HuH-7.5 (cell line): ENCODE measurements around the gene TMEM50B.
"Not testable (repeated sequence)": the region's sequence is repeated elsewhere in the genome, so short reads cannot be mapped to it uniquely, and the experiment has no call there.

Experiments used
- DNase-seq: peaks from one replicate; pipeline ENCODE4 v3.0.0; 2011; ENCODE audit warnings: low spot score

Gene TMEM50B

DNA sequence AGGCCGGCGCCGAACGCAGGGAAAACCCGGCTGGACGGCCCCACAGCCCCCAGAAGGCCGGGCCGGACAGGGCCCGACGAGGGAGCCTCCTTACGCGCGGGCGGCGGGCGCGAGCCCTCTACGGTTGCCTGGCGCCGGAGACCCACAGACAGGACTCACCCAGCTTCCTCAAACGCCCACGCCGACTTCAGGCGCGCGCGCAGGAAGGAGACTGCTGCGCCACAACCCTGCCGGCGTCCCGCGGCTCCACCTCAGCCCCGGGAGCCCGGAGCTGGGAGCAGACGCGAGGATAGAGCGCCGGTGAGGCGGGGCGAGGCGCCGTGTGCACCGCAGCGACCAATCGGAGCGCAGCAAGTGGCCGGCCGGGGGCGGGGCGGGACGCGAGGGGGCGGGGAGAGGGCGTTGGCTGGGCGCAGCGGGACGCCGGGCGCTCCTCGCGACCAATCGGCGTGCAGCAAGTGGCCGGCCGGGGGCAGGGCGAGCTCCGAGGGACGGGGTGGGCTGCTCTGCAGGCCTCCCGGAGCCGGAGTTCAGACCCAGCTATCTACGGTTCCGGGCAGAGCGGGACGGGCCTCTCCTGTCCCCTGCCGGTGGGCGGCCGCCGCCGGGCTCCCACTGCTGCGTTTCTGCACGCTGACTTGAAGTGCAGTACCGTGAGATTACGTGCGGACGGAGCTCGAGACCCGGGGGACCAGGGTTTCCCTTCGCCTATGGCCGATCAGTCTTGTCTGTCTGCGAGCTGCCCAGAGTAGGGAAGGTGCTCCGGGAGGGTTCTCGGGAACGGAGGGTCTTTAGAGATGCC, at the start of gene TMEM50B:
Gene TMEM50B (minus strand): TSS at position 296 of the 802 bp plus-strand sequence. CDS start 11,089 bp downstream, outside the sequence.
- peak; percentile 76 for DNase-seq

DNA sequence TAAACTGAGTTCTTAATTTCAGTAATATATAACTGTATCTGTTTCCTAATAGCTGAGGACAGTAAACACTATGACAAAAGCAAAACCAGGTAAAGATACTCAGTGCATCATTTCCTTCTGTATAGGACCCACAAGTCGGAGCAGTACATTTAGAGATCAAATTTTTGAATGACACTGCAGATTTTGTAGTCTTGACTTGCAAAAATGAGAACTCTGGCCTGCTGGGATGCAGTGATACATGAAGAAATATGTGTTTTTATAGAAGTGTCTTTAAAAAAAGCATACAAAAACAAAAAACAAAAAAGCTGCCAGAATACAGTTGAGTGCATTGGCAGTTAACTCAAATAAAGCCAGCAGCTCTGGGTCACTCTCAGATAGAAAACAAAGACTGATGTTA, 43.2 kb upstream of the TMEM50B start:
- no peak for DNase-seq

DNA sequence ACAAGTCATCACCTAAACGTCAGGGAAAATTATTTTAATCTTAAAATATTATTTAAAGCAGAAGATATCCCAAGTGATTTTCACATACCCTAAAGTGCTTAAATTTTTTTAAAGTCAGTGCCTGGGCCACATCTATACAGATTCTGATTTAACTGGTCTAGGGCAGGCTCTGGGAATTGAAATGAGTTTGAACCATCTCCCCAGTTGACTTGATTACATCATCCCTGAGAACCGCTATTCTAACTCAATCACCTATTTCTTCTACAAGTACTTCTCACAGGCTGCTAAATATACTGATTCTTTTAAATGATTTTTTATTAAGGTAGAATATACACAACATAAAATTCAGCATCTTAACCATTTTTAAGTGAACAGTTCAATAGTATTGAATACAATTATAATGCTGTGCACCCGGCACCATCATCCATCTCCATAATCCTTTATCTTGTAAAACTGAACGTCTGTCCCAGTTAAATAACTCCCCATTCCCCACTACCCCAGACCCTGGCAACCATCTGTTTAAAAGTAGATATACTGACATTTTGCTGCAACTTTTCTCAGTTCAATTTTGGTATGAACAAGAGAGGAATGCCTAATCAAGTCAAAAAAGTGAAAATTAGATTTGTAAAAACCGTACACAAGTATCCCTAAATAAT, 42.7 kb upstream of the TMEM50B start:
- DNase-seq: no peak

DNA sequence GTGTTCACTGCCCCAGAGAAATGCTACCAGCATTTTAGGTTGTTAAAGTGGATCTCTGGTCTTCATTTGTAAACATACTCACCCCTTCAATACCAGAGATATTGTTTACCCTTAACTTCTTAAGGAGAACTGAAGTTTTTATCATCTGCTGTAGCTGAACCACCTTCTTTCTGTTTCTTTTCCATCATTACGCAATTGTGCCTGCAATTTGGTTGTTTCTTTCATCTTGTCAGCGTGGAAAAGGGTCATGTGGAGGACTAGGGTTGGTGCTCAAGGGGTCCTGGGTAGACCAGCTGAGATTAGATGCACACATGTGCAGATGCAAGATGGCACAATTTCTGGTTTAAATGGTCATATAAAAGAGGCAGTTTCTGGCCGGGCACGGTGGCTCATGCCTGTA, 39.1 kb upstream of the TMEM50B start:
- no peak for DNase-seq

DNA sequence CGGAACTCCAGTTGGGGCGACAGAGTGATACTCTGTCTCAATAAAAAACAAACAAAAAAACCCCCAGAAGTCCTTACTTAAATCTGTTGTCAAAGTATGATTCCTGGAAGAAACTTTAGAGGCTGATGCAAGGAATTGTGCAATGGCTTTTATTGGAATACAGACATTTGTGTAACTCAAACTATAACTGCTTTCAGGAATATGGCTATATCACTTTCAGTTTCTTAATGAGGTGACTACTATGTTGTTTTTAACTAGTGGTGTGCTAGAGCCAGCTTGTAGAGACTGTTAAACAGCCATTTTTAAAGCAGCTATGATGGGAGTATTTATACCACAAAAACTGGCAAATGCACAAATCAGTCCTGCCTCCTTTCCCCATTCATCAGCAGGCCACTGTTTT, 34.5 kb upstream of the TMEM50B start:
- DNase-seq: no peak

DNA sequence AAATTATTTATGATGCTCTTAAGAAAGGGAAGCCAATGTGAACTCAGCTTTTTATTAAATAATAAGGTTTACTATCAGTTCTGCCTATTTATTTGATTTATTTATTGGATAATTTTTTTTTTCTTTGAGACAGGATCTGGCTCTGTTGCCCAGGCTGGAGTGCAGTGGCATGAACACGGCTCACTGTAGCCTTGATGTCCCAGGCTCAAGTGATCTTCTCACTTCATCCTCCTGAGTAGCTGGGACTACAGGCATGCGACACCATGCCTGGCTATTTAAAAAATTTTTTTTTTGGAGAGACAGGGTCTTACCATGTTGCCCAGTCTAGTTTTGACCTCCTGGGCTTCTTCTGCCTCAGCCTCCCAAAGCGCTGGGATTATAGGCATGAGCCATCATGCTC, 32.7 kb upstream of the TMEM50B start:
- DNase-seq: no peak

DNA sequence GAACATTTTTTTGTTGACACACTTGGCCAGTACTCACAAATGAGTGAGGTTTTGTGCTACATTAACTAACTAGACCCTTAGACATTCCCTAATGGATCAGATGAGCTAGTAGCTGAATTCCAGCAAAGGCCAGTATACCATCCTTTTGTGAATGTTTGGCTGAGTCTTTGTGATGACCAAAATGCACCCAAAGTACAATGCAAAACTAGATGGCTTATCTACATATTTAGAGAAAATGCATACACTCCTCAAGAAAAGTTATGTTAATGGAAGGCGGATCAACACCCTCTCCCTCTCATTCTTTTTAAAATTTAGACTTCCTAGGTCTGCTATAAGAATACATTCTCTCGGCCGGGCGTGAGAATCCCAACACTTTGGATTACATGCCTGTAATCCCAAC, 31.9 kb upstream of the TMEM50B start:
- DNase-seq: no peak

DNA sequence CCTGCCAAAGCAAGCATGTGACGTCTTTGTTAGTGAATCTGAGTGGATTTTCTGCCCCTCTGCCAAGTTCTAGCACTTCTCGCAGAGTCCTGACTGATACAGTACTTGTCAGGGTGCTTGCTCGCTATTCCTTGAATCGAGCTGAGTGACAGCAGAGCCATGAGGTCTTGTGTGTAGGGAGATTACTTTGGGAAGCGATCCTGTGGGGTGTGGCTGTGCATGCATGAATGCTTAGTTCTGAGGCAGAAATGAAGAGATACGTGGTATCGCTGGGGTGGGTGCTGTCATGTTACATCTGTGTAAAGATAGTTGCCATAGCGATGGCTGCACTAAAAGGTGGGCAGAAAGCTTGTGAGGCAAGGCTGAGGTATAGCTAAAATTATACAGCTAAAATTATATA, 31.1 kb upstream of the TMEM50B start:
- no peak for DNase-seq

DNA sequence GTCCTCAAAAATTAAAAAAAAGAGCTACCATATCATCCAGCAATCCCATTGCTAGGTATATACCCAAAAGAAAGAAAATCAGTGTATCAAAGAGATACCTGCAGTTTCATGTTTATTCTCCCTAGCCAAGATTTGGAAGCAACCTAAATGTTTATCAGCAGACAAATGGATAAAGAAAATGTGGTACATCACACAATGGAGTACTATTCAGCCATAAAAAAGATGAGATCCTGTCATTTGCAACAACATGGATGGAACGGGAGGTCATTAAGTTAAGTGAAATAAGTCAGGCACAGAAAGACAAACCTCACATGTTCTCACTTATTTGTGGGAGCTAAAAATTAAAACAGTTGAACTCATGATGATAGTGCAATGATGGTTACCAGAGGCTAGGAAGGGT, 27.2 kb upstream of the TMEM50B start:
- DNase-seq: not testable (repeated sequence)

DNA sequence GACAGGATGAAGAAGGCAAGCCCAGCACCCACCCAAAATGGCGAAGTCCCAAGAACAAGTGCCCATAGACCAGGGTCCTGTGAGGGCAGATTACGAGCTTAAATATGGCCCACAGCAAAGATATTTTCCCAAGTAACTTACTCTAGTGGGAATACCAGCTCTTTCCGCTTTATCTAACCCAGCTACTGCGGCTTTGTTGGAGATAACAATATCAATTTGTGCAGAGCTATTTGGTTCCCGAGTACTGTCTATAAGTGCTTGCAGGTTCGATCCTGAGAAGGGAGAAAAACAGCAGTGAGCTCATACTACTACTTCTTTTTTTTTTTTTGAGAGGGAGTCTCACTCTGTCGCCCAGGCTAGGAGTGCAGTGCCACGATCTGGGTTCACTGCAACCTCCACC, 26.1 kb upstream of the TMEM50B start:
- no peak for DNase-seq

DNA sequence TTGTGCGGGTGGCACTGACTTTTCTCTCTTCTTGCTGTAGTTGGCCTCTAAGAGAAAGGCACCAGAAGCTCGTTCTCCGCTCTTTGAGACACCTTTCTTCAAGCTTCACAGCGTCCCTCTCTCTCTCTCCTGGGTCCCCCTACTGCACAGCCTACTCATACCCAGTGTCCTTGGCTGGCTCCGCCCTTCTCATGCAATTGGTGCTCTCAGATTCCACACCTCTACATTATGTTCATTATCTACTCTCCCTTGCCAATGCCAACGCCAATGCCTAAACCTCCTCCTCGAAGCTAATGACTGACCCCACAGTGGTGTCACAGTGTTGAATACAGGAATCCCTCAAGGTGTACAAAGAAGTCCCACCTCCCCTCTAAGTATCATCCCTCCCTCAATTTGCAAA, 16.6 kb upstream of the TMEM50B start:
- no peak for DNase-seq

DNA sequence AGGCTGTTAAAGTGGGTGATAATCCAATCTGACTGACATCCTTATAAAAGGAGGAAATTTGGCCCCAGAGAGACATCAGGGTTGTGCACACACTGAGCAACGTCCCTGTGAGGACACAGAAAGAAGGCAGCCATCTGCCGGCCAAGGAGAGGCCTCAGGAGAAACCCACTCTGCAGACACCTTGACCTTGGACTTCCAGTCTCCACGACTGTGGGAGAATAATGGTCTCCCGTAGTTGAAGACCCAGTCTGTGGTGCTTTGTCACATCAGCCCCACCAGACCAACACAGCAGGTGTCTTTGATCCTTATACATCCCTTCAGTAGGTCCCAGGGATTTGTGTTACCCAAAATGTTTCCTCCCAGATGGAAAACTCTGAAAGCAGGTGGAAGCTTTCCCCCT, 16.0 kb upstream of the TMEM50B start:
- no peak for DNase-seq

DNA sequence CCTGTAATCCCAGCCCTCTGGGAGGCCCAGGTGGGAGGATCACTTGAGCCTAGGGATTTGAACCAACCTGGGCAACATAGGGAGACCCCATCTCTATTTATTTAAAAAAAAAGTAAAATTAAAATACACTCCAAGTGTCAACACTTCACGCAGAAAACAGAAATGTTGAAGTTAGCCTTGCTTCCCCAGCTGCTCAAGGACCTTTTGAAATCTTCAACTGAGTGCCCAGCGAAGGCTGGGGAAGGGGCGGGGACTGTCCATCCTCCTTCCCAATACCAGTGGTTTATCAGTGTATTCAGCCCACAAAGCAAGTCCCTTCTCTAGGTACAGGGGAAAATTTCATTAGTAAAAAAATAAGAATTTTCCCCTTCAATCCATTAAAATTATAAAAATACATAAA, 14.0 kb upstream of the TMEM50B start:
- DNase-seq: no peak

DNA sequence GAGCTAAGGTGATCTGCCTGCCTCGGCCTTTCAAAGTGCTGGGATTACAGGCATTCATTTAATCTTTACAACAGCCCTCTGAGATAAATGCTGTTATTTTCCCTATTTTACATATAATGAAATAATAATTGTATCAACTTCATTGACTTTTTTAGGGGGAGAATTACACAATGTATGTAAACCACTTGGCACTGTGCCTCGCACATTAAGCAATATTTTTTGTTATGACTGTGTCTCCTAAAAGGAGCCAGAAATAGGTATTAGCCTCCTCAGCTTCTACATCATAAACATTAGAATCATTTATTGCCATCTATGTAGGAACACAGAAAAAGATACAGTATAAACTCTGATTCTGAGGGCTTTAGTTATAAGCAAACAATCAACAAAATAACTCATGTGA, 12.8 kb upstream of the TMEM50B start:
- DNase-seq: no peak

DNA sequence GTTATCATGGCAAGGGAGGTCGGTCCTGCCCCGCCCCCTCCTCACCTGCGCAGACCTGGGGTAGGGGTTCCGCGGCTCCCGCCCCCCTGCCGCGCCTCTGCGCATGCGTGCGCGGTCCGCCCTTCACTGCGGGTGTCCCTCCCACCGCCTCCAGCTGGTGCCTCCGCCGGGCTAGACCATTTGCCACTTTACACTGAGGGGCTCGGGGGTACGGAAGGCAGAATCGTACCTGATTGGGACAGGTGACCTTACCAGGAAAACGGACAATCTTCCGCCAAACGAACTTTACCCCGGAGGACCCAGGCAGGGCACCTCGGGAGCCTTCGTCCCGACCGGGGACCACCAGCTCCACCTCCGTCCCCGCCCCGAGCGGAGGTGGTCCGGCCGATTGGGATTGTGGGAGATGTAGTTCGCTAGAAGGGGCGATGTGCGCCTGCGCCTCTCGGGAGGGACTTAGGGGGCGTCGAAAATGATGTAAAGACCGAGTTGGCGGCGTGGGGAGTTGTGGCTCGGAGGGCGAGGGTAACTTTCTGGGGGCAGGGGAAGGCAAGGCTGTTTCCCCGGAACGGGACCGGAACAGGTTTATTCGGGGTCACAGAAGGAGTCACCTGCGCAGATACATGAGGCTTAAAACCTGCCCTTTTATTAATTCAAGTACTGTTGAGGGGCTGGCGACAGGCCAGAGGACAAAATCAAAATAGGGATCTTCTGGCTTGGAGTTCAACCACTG, 11.8 kb upstream of the TMEM50B start, which contains the start of gene DNAJC28:
Gene DNAJC28 (minus strand): TSS at position 344 of the 730 bp plus-strand sequence. CDS start 2,323 bp downstream, outside the sequence.
- DNase-seq: peak; percentile 77

DNA sequence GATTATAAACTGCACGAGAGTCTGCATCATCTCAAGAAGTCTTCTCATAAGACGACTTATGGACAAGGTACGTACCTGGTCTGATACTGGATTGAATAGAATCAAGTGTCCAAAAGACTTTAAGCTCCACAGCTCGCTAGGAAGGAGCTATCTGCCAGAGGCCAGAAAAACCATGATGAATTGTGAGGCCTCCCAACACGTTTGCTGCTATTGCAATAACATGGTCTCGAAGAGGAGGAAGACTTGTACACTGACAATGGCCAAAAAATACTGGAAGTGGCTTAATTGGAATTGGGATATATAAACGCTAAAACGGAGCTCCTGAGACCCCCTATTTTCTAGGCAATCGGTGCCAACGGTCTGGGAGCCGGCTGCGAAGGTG, 11.2 kb upstream of the TMEM50B start:
- no peak for DNase-seq

DNA sequence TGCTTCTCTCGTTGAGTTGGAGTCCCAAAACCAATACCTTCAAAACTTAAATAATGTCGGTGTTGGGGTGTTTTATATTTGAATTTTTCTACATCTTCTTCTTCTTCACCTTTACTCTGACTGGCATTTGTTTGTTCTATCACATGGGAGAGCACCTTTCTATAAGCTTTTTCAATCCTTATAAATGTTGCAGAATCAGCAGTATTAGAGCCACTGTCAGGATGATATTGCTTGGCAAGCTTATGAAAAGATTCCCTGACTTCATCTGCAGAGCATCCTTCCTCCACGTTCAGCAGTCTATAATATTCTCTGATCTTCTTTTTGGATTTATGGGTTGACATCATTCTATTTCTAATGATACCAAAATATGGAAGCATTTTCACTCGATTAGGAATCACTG, 9.2 kb upstream of the TMEM50B start:
- DNase-seq: no peak

DNA sequence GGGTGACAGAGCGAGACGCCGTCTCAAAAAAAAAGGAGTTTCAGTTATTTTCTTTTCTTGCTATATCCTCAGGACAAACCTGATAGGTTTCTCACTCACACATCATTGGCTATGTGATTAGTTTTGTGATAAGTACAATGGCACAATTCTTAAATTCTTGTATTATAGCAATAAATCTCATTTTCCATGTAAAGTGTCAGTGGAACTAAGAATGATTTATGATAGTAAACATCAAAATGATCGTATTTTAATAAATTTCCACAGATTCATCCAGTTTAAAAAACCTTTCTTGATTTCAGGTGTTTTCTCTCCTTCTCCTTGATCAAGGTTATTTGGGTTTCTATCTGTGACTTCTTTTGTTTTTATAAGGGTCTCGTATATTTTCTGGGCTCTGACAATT, 8.2 kb upstream of the TMEM50B start:
- DNase-seq: no peak

DNA sequence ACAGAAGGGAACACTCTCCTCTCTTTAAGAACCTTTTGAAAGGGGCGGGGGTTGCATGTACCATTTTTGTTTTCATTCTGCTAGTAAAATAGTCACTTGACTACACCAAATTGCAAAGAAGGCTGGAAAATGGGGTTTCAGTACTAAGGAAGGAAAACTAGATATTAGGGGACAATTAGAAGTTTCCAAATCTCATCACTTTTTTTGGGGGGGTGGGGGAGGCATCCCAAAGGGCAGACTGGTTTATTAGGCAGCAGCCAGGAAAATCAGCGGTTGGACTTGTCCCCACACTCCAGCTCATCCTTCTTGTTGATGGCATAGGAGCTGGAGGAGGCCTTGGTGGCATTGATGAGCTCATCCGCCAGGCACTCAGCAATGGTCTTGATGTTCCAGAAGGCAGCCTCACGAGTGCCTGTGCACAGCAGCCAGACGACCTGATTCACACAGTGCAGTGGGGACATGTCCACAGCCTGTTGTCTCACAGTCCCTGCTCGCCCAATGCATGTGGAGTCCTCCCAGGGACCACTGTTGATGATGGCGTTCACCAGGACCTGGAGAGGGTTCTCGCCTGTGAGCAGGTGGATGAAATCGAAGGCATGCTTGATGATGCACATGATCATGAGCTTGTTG, 1.7 kb upstream of the TMEM50B start:
- DNase-seq: no peak

DNA sequence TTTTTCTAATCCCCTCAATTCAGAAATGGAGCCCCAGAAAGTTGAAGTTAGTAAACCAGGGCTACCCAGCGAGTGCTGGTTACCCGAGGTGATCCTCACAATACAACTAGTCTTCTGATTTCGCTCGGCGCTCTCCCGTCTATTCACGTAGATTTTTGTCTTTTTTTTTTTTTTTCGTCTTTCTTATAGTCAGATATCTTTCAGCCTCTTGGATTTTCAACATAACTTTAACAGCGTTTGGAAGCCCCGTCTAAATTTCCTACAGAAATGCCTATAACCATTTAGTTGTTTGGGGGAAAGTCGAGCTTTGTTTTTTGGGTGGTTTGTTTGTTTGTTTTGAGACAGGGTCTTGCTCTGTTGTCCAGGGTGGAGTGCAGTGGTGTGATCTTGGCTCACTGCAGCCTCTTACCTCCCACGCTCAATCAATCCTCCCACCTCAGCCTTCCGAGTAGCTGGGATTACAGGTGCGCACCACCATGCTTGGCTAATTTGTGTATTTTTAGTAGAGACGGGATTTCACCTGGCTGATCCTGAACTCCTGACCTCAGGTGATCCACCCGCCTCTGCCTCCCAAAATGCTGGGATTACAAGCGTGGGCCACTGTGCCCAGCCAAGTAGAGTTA, 818 bp upstream of the TMEM50B start:
- DNase-seq: no peak

DNA sequence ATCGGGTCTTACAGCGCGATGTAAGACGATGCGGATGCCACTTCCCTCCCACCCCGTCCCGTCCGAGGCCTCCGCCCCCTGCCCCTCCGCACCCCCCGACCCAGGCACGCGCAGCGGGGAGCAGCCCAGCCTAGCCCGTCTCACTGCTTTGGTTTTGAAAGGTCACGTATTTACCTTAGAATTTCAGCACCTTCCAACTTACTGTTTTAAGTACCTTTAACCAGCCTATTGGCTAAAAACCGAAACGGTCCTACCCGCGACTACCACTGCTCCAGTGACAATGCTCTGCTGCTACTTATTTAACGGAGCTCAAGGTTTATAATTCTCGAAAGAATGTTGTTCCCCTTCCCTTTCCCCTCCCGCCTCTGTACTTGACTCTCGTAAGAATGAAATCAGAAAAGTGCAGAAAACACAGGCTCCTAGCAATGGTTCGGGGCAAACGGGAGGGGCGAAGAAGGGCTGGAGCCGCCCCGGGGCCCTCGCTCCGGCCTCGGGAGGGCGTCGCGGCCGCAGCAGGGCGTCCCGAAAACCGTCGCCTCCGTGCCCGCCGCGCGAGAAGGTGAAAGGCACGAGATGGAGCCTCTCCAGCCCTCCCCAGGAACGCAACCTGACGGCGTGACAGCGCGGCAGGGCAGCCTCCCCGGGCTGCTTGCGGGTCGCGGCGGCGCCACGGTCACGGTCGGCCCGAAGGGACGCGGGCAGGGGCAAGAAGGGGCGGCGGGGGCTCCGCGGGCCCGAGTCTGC, 667 bp downstream of the TMEM50B start:
- DNase-seq: peak; percentile 18
